D721Med (cell line): Measurements from ENCODE around the gene RND3.

Experiments
- DNase-seq: peaks from one replicate; pipeline ENCODE4 v3.0.0; 2011; ENCODE audit warnings: low spot score; ENCODE audit not compliant: insufficient read length
- FAIRE-seq: peaks from 2 replicates; lab custom pipeline; 2011; peaks lifted over from hg19 to GRCh38; lab: Jason Lieb, UNC
- TF ChIP-seq, protein P1 (sequence below): IDR thresholded peaks from 2 replicates; pipeline ENCODE4 v1.5.1; 2012; ENCODE audit warnings: mild to moderate bottlenecking, control low read depth; ENCODE audit not compliant: insufficient read depth; ENCODE audit errors: missing control alignments

RND3 gene

DNA sequence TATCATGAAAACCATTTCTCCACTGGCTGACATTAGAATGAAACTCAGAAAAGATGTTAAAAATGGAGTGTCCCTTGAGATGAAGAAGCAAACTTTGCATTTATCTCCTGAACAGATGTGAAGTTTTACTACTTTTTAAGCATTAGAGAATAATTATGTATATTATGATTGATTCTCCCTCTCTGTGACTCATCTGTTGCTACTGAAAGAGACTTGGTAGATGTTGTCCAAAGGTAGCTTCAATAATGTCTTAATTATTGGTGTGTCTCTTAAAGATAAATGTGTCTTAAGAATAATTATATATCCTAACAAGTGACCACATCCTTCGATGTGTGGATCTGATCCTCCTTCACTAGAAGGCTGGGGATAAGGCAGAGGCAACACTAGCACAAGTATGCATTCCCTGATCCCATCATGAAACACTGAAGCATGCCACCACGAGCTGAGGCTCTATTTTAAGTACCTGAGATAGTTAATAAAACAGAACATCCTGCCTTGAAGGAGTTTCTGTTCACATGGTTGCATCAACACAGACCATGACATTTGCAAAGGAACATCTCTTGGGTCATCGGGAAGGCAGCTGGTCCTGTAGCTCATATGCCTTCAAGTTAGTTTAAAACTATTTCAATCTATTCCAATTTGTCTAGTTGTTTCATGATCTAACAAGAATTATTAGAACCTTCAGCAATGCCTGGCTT lies 15.5 kb downstream of the RND3 start:
- DNase-seq (no peak), FAIRE-seq (no peak)
- TF ChIP-seq, protein P1, sequence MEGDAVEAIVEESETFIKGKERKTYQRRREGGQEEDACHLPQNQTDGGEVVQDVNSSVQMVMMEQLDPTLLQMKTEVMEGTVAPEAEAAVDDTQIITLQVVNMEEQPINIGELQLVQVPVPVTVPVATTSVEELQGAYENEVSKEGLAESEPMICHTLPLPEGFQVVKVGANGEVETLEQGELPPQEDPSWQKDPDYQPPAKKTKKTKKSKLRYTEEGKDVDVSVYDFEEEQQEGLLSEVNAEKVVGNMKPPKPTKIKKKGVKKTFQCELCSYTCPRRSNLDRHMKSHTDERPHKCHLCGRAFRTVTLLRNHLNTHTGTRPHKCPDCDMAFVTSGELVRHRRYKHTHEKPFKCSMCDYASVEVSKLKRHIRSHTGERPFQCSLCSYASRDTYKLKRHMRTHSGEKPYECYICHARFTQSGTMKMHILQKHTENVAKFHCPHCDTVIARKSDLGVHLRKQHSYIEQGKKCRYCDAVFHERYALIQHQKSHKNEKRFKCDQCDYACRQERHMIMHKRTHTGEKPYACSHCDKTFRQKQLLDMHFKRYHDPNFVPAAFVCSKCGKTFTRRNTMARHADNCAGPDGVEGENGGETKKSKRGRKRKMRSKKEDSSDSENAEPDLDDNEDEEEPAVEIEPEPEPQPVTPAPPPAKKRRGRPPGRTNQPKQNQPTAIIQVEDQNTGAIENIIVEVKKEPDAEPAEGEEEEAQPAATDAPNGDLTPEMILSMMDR: no peak

DNA sequence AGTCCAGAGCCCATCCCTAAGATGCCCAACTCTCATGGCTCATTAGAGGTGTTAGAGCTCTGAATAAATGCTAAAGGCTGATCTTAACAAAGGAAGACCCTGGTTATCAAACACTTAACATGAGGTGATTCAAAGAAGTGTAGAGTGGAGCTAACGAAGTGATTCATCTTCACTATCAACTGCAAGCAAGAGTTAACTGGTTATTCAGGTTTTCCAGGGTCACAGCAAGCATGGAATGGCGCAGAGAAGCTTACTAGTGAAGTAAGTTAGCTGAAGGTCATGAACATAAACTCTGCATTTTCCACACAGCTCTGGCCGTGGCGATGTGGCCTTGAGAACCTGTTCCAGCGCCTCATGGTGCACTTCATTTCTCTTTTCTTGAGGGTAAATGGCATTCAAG lies 17.0 kb downstream of the RND3 start:
- TF ChIP-seq, protein P1: no peak
- no peak for DNase-seq
- FAIRE-seq: no peak

DNA sequence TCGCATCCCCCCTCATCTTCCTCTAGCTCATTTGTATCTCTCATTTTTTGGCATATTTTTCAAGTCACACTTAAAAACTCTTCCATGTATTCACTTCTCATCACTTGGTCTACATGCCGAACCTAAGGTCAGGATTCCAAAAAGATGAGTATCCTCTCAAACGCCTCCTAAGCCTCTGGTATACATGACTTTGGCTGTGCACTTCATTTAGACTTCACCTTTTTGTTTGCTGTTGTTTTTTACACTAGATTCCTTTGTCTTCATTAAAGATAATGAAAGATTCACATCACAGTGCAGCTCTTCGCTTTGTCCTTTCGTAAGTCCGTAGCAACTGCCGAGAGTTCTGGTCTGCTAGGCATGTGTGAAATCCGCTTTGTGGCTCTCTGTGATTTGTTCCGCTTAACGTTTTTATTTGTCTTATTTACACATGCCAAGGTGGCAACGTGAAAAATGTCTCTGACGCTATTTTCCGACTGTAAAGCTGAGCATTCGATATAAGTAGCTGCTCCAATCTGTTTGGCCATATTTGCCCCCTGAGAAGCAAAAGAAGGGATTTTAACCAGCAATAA lies 17.7 kb downstream of the RND3 start:
- FAIRE-seq (no peak), DNase-seq (no peak)
- TF ChIP-seq, protein P1: no peak

DNA sequence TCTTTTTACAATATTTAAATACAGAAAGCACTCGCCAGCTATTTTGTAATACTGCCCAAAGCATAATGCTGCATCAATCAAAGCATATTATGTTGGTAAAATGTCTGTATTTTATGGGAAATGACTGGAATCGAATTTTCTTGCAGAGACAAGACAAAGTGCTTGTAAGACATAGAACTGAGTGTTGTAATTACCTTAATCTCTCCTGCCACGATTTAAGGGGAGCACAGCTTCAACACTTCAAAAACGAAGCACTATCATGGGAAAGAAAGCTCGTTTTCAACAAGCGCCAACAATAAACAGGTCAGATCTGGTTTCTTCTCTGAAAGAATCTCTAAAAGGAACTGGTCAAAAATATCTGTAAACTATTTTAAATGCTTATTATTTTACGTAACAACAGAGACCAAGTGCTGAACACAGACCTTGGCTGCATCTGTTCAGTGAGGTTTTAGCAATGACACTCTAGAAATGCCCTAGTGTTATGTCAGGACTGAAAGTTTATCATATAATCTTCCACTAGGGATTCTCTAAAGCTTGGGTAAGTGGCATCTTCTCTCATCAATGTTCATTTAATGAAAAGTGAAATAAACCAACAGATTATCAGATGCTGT lies 19.0 kb downstream of the RND3 start:
- no peak for FAIRE-seq
- no peak for DNase-seq
- TF ChIP-seq, protein P1: no peak

DNA sequence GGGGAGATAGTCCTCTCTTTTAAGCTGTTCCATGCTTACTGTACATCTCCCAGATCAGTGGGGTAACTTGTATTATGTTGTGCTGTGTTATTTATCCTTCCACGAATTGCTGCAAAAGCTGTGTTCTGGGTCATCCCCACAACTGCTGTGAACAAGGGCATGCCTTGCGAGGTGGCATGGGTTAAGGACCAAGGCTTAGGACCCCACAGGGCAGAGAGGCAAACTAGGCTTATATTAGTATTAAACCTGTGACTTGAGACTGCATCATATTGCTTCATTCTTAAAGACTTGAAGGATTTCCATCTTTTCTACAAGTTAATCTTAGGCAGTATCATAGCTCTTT lies 19.9 kb downstream of the RND3 start:
- TF ChIP-seq, protein P1: no peak
- DNase-seq (no peak), FAIRE-seq (no peak)

DNA sequence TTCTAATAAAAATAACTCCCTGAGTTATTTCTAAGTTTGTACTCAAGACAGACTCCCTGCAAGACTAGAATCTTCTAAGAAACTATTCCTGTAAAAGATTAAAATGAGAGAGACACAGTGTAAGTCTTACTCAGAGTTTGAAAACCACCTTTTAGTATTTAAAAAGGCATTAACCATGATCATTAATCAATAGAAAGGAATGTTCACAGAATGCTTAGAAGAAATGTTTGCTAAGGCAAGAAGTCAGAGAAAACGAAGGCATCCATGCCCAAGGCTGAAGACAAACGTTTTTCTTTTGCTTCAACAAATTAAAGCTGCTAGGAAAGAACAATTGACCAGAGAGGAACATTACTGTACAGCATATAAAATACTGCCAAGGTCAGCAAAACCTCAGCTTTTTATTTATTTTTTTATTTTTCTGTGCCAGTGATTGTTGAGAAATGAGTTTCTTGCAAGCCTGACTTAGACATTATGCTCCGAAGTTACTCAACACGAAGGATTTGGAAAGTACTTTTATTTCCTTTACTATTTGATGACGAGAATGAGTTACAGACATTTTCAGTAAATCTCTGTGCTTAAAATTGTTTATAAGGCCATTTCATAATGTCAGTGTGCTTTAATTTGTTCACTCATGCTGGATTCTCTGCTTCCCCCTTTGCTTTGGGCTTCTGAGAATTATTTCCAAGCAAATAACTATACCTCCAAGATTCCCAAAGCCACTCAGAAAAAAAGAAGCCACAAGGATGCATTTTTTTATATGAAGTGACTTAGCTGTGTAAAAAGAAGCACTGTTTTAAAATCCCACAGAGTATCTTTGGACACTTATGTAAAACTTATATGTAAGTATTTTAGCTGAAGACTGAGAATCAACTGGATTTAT lies 20.5 kb downstream of the RND3 start:
- no peak for DNase-seq
- FAIRE-seq: no peak
- TF ChIP-seq, protein P1: no peak
